Thoracic aorta (tissue), 2 donors: ENCODE measurements around the gene JPT2. TPM values are rescaled to one million over a fixed set of nuclear protein-coding genes. Genes with fewer than 3 reads are reported as not detected.
"Not testable (repeated sequence)": the region's sequence is repeated elsewhere in the genome, so short reads cannot be mapped to it uniquely, and the experiment has no call there.

Source experiments
- ATAC-seq: fragments of 150-250 bp; one replicate; pipeline ENCODE4 v1.8.0; 2017; ENCODE audit warnings: low read depth; ENCODE audit not compliant: insufficient number of reproducible peaks, low FRiP score
- DNase-seq: peaks from one replicate; pipeline ENCODE4 v3.0.0-alpha.2; 2020; ENCODE audit warnings: low spot score
- H3K27ac ChIP-seq, 2 donors: fragments of 200-600 bp; sonication (generic); 1 replicate in 1 of 2; 2 replicates in 1 of 2; pipeline ENCODE4 v1.5.1; 2016; ENCODE audit warnings: mild to moderate bottlenecking in 2 of 2, moderate library complexity in 2 of 2
- H3K27me3 ChIP-seq: fragments of 200-600 bp; sonication (generic); replicated peaks from 2 replicates; pipeline ENCODE4 v1.6.0; 2016; ENCODE audit warnings: mild to moderate bottlenecking; ENCODE audit not compliant: insufficient read depth
- H3K36me3 ChIP-seq: fragments of 200-600 bp; sonication (generic); one replicate; pipeline ENCODE4 v1.5.1; 2016
- H3K4me1 ChIP-seq, 2 donors: fragments of 200-600 bp; sonication (generic); 1 replicate in 1 of 2; 2 replicates in 1 of 2; pipeline versions ENCODE4 v1.5.1 to v1.6.0; 2016; ENCODE audit warnings: low read depth in 2 of 2, mild to moderate bottlenecking in 1 of 2; ENCODE audit not compliant: control insufficient read depth in 1 of 2
- H3K4me3 ChIP-seq: fragments of 200-600 bp; sonication (generic); 2 replicates; pipeline ENCODE4 v1.5.1; 2016; ENCODE audit warnings: mild to moderate bottlenecking
- H3K9me3 ChIP-seq: fragments of 200-600 bp; sonication (generic); 2 replicates; pipeline ENCODE4 v1.5.1; 2016
- total RNA-seq, 2 donors: library from RNA; depleted of rRNA; stranded (reverse); fragments of >200 nt; gene quantifications; one replicate each; pipeline versions ENCODE4 v1.1.0 to v1.2.3, GENCODE V29; 2016
- TF ChIP-seq, protein P1 (sequence below): fragments of 200-600 bp; sonication (generic); IDR thresholded peaks from one replicate; pipeline ENCODE4 v1.5.1; 2019; ENCODE audit warnings: antibody characterized with exemption

JPT2 gene
- total RNA-seq, 2 donors from 2014 or later, result 17.1 to 26.1 TPM

DNA sequence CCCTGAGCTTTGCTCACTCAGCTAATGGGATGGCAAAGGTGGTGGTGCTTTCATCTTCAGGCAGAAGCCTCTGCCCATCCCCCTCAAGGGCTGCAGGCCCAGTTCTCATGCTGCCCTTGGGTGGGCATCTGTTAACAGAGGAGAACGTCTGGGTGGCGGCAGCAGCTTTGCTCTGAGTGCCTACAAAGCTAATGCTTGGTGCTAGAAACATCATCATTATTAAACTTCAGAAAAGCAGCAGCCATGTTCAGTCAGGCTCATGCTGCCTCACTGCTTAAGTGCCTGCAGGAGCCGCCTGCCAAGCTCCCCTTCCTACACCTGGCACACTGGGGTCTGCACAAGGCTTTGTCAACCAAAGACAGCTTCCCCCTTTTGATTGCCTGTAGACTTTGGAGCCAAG, 22.2 kb downstream of the JPT2 start:
- H3K27me3 ChIP-seq, result no peaks in the 10 kb centered on the region
- TF ChIP-seq, protein P1, sequence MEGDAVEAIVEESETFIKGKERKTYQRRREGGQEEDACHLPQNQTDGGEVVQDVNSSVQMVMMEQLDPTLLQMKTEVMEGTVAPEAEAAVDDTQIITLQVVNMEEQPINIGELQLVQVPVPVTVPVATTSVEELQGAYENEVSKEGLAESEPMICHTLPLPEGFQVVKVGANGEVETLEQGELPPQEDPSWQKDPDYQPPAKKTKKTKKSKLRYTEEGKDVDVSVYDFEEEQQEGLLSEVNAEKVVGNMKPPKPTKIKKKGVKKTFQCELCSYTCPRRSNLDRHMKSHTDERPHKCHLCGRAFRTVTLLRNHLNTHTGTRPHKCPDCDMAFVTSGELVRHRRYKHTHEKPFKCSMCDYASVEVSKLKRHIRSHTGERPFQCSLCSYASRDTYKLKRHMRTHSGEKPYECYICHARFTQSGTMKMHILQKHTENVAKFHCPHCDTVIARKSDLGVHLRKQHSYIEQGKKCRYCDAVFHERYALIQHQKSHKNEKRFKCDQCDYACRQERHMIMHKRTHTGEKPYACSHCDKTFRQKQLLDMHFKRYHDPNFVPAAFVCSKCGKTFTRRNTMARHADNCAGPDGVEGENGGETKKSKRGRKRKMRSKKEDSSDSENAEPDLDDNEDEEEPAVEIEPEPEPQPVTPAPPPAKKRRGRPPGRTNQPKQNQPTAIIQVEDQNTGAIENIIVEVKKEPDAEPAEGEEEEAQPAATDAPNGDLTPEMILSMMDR, result no peak
- no peak overlapping the region for H3K4me3 ChIP-seq
- H3K4me1 ChIP-seq, result peaks cover 0 to 14% of the 10 kb centered on the region in 2 donors
- no peaks in the 10 kb centered on the region for H3K9me3 ChIP-seq
- DNase-seq (no peak), ATAC-seq (no peak)
- peaks cover 13% of the 10 kb centered on the region for H3K36me3 ChIP-seq
- peak overlapping the region in 1 of 2 donors; percentile 20 for H3K27ac ChIP-seq

DNA sequence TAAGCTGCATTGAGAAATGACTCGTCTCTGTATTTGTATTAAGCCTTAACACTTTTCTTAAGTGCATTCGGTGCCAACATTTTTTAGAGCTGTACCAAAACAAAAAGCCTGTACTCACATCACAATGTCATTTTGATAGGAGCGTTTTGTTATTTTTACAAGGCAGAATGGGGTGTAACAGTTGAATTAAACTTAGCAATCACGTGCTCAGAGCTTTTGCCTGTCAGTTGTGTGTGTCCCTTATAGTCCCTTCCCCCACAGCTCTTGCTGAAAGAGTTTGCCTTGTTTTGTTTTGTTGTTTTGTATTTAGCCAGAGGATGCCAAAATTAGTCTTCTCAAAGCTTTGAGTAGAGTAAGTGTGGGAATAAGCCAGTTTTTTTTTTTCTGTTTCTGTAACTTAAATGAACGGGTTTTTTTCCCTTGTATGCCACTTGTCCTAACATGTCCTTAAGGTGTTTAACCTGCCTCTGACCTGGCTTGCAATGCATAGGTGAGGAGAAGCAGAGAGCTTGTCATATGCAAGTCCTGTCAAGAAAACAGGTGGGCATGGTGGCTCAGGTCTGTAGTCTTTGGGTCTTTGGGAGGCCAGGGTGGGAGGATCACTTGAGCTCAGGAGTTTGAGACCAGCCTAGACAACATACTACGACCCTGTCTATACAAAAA, 23.3 kb downstream of the JPT2 start:
- Histone ChIP-seq H3K36me3 (peaks cover 13% of the 10 kb centered on the region), H3K9me3 (no peaks in the 10 kb centered on the region), H3K4me1 (peaks cover 0 to 15% of the 10 kb centered on the region in 2 donors), H3K27ac (peak overlapping the region in 1 of 2 donors; percentile 15), H3K4me3 (no peak overlapping the region), H3K27me3 (no peaks in the 10 kb centered on the region)
- TF ChIP-seq, protein P1, result no peak
- ATAC-seq, result no peak
- DNase-seq, result no peak

DNA sequence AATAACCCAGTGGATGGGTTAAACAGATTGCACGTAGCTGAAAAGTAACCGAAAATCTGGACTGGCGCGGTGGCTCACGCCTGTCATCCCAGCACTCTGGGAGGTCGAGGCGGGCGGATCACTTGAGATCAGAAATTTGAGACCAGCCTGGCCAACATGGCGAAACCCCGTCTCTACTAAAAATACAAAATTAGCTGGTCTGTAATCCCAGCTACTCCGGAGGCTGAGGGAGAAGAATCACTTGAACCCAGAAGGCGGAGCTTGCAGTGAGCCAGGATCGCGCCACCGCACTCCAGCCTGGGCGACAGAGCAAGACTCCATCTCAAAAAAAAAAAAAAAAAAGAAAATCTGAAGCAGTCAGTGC, 27.2 kb downstream of the JPT2 start:
- H3K27me3 ChIP-seq, H3K9me3 ChIP-seq, DNase-seq, H3K36me3 ChIP-seq: not testable (repeated sequence)
- ATAC-seq, result peak; percentile 21
- H3K4me1 ChIP-seq, result peaks cover 10 to 36% of the 10 kb centered on the region in 2 donors
- peak overlapping the region; percentile 95 to 96 for H3K27ac ChIP-seq
- H3K4me3 ChIP-seq, result peak overlapping the region; percentile 81

DNA sequence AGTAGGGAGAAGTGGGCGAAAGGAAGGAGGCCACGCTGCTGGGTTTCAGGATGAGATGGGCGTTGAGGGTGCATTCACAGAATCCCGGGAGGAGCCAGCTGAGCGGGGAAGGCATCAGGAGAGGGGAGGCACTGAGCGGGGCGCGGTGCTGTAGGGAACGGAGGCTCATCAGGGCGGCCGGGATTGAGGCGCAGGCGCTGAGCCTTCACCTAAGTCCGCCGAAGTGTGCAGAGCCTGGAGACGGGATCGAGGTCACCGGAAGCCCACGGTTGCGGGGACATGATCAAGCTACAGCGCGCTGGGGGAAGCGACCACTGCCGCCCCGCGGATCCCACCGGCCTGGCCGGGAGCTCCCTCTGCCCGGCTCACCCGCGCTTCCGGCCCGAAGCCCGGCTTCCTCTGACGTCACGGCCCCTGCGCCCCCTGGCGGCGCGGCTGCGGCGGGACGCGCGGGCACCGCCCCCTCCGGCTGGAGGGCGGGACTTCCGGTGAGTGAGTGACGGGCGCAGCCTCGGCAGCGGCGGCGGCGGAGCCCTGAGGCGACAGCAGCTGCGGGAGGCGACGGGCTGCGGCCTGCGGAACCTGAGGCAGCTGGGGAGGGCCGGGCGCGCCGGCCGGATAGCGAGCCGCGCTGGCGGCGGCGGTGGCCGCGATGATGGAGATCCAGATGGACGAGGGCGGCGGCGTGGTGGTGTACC, 27.8 kb downstream of the JPT2 start, which contains the start of gene MAPK8IP3:
TSS of gene MAPK8IP3 (plus strand) at position 508 of the 698 bp plus-strand sequence. CDS start at position 653, 145 bp downstream.
- TF ChIP-seq, protein P1, result peak; percentile 90
- peak; percentile 35 for DNase-seq
- H3K27ac ChIP-seq, result peak within 1 kb of the TSS; percentile 95 to 96
- no peaks in the 10 kb centered on the region for H3K9me3 ChIP-seq
- peak; percentile 90 for ATAC-seq
- H3K4me1 ChIP-seq, result peaks cover 10 to 36% of the 10 kb centered on the region in 2 donors
- no peaks in the 10 kb centered on the region for H3K36me3 ChIP-seq
- peak within 1 kb of the TSS; percentile 81 for H3K4me3 ChIP-seq
- H3K27me3 ChIP-seq, result no peaks in the 10 kb centered on the region

DNA sequence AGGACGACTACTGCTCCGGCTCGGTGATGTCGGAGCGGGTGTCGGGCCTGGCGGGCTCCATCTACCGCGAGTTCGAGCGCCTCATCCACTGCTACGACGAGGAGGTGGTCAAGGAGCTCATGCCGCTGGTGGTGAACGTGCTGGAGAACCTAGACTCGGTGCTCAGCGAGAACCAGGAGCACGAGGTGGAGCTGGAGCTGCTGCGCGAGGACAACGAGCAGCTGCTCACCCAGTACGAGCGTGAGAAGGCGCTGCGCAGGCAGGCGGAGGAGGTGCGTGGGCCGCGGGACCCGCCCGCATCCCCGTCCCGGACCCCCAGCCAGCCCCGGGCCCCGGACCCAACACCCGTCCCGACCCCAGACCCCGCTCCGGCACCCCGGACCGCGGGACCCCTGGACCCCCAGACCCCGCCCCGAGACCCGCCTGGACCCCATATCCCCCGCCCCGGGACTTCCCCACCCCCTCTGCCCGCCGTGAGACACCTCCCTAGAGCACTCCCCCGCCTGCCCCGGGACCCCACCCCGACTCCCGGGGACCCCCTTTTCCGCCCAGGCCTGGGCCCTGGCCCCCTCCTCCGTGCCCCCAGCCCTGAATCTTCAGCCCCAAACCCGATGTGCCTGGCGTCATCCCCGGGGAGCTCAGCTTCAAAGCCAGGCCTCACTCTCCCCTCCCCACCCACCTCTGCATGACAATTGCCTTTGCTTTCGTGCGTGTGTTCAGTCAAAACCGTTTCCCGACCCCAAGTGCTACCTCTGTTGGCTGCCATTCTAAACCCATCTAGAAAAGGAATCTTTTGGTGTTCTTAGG, 28.5 kb downstream of the JPT2 start:
- peaks cover 10 to 31% of the 10 kb centered on the region in 2 donors for H3K4me1 ChIP-seq
- H3K4me3 ChIP-seq, result peak overlapping the region; percentile 81
- no peaks in the 10 kb centered on the region for H3K27me3 ChIP-seq
- ATAC-seq (peak; percentile 18), DNase-seq (no peak)
- H3K27ac ChIP-seq, result peak overlapping the region; percentile 95 to 96
- TF ChIP-seq, protein P1, result no peak
- H3K36me3 ChIP-seq, result no peaks in the 10 kb centered on the region
- H3K9me3 ChIP-seq, result no peaks in the 10 kb centered on the region
